Esophagus muscularis mucosa (tissue), 4 donors: Measurements from ENCODE around the gene PCDHB2.

Source experiments
- EP300 ChIP-seq: sonication (generic); formaldehyde crosslinking; IDR thresholded peaks from one replicate; pipeline ENCODE4 v1.6.1; 2017; ENCODE audit warnings: antibody characterized with exemption
- POLR2A ChIP-seq: fragments of 450-650 bp; IDR thresholded peaks from one replicate; pipeline ENCODE4 v1.6.1; 2017; ENCODE audit warnings: antibody characterized with exemption, moderate library complexity, mild to moderate bottlenecking, low read depth
- POLR2AphosphoS5 ChIP-seq, 2 donors: sonication (generic); formaldehyde crosslinking; IDR thresholded peaks; one replicate each; pipeline ENCODE4 v1.6.1; 2017; ENCODE audit warnings: antibody characterized with exemption in 2 of 2
- TF ChIP-seq, protein P1 (sequence below), 3 experiments: fragments of 200-600 bp in 2 of 3; fragments of 450-650 bp in 1 of 3; sonication (generic) in 2 of 3; IDR thresholded peaks; one replicate each; pipeline ENCODE4 v1.5.1; 2017 to 2019; ENCODE audit warnings: antibody characterized with exemption in 3 of 3, mild to moderate bottlenecking in 2 of 3, moderate library complexity in 1 of 3

DNA sequence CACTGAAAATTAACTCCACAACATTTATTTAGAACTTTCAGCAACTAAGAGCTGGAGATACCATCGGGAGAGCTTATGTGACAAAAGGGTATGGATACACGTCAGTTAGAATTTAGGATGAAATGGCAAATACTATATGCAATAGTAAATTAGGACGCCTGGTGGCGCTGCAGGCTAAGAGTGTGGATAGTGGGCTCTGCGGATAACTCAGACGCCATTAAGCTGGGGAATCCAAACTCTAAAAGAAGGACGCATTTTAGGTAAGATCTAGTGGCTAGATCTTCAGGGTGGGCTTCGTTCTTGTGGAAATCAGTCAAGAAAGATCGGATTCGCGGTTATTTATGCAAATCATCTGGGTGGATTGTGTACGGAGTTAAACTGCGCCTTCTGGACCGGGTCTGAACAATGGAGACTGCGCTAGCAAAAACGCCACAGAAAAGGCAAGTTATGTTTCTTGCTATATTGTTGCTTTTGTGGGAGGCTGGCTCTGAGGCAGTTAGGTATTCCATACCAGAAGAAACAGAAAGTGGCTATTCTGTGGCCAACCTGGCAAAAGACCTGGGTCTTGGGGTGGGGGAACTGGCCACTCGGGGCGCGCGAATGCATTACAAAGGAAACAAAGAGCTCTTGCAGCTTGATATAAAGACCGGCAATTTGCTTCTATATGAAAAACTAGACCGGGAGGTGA lies 40.8 kb downstream of the PCDHB2 start, which contains the start of gene PCDHB5:
- no peak for TF ChIP-seq POLR2A
- TF ChIP-seq, protein P1, sequence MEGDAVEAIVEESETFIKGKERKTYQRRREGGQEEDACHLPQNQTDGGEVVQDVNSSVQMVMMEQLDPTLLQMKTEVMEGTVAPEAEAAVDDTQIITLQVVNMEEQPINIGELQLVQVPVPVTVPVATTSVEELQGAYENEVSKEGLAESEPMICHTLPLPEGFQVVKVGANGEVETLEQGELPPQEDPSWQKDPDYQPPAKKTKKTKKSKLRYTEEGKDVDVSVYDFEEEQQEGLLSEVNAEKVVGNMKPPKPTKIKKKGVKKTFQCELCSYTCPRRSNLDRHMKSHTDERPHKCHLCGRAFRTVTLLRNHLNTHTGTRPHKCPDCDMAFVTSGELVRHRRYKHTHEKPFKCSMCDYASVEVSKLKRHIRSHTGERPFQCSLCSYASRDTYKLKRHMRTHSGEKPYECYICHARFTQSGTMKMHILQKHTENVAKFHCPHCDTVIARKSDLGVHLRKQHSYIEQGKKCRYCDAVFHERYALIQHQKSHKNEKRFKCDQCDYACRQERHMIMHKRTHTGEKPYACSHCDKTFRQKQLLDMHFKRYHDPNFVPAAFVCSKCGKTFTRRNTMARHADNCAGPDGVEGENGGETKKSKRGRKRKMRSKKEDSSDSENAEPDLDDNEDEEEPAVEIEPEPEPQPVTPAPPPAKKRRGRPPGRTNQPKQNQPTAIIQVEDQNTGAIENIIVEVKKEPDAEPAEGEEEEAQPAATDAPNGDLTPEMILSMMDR (IDR thresholded peaks at IDR 0.05) = peak; percentile 12 to 40 (median 28)
- no peak for TF ChIP-seq POLR2AphosphoS5 (IDR thresholded peaks at IDR 0.05)
- TF ChIP-seq EP300 = no peak
